Stimulated activated CD4-positive, alpha-beta T cell treated with anti-CD3 and anti-CD28 coated beads, Interleukin-1b, Interleukin-23, amount 100 ng/mL, for 24 hours (primary cell): Measurements from ENCODE around the gene DNAAF9.

Source experiments
- DNase-seq, 4 experiments: peaks; one replicate each; pipeline ENCODE4 v3.0.0-alpha.2; 2020; ENCODE audit warnings: low read depth in 4 of 4, low spot score in 1 of 4

The DNAAF9 gene

GRCh38 chr20:3412600-3413392 is 5.3 kb upstream of the DNAAF9 start:
- no peak for DNase-seq

- no peak for DNase-seq
Measured at GRCh38 chr20:3410464-3410863, 3.0 kb upstream of the DNAAF9 start.

GRCh38 chr20:3409417-3409816 is 1.9 kb upstream of the DNAAF9 start:
- no peak for DNase-seq

- peak; percentile 24 to 57 (median 40) for DNase-seq
Measured at GRCh38 chr20:3407771-3408637, 535 bp upstream of the DNAAF9 start.

- DNase-seq, result no peak
Measured at GRCh38 chr20:3406481-3407039, 909 bp downstream of the DNAAF9 start.

- DNase-seq, result no peak
Measured at GRCh38 chr20:3405696-3406358, 1.6 kb downstream of the DNAAF9 start.

- no peak for DNase-seq
Measured at GRCh38 chr20:3405139-3405538, 2.3 kb downstream of the DNAAF9 start.

GRCh38 chr20:3404402-3404801 is 3.1 kb downstream of the DNAAF9 start:
- DNase-seq, result no peak

GRCh38 chr20:3403741-3404140 is 3.7 kb downstream of the DNAAF9 start:
- DNase-seq, result no peak

GRCh38 chr20:3402453-3402852 is 5.0 kb downstream of the DNAAF9 start:
- DNase-seq, result no peak

GRCh38 chr20:3400260-3401155 is 7.0 kb downstream of the DNAAF9 start:
- no peak for DNase-seq

- no peak for DNase-seq
Measured at GRCh38 chr20:3398681-3399252, 8.7 kb downstream of the DNAAF9 start.

- no peak for DNase-seq
Measured at GRCh38 chr20:3396492-3396891, 11.0 kb downstream of the DNAAF9 start.

GRCh38 chr20:3392756-3393155 is 14.7 kb downstream of the DNAAF9 start:
- no peak for DNase-seq

- no peak for DNase-seq
Measured at GRCh38 chr20:3390759-3391425, 16.6 kb downstream of the DNAAF9 start.

- peak in 1 of 4 experiments; percentile 48 for DNase-seq
Measured at GRCh38 chr20:3383878-3384495, 23.5 kb downstream of the DNAAF9 start.

GRCh38 chr20:3382836-3383235 is 24.6 kb downstream of the DNAAF9 start:
- no peak for DNase-seq

GRCh38 chr20:3380228-3381070 is 27.0 kb downstream of the DNAAF9 start:
- no peak for DNase-seq
